ENCODE data around the gene ZNF717. TPM values are rescaled to one million over a fixed set of nuclear protein-coding genes. Genes with fewer than 3 reads are reported as not detected.

ZNF717 gene
- total RNA-seq, 1 experiment from 2014 or later = 13.0 TPM

DNA sequence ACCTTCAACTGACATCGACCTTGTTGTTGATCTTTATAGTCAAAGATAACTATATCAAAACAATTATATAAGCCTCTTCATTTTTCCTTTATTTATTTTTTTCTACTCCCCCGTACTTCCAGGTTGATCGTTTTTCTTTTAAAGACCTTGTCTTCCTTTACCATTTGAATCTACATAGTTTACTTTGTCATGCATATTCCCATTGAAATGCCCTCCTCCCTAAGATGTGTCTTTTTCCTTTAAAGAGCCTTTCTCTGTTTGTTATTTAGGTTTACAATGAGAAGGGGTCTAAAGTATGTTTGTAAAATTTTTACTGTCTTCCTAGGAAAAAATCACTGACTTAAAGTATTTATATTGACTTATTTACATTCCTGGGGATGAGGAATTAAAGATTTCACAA lies 29.4 kb upstream of the ZNF717 start:
- no peak overlapping the region for H3K4ac ChIP-seq (ENCODE audit: low read depth, low read length)
- Mint-ChIP-seq H3K27ac (peak overlapping the region in 2 of 3 experiments; percentile 0 to 48; a peak in 3 of 7 replicates), H3K9me3 (peaks cover 9 to 12% of the 10 kb centered on the region in 2 experiments), H3K27me3 (ENCODE audit: low read depth) (peaks cover 5% of the 10 kb centered on the region), H3K36me3 (ENCODE audit: insufficient read depth in 1 of 3, low read depth in 3 of 3) (peaks cover 2 to 6% (median 5%) of the 10 kb centered on the region in 3 experiments; a peak in 6 of 7 replicates), H3K4me1 (peaks cover 57 to 60% of the 10 kb centered on the region in 2 experiments), H3K4me3 (no peak overlapping the region)
- H3K23me2 ChIP-seq (ENCODE audit: insufficient read length, low read depth, low read length, poor library complexity, severe bottlenecking) = no peaks in the 10 kb centered on the region
- no peak overlapping the region for H3K27ac ChIP-seq (ENCODE audit: insufficient read length, low read depth, low read length)
- H3K9me3 ChIP-seq (ENCODE audit: control insufficient read depth, low read depth, low read length) = no peaks in the 10 kb centered on the region
- no peak for DNase-seq
- no peak overlapping the region for H3K14ac ChIP-seq (ENCODE audit: insufficient read depth, low read length)
- H3K9ac ChIP-seq (ENCODE audit: extremely low read depth, insufficient read length, low read length) = no peak overlapping the region
- no peak overlapping the region for H2AFZ ChIP-seq (ENCODE audit: low read length)
- H2BK15ac ChIP-seq (ENCODE audit: low read depth, low read length) = no peak overlapping the region
- no peak overlapping the region for H3K56ac ChIP-seq (ENCODE audit: insufficient read length, low read depth, low read length)
- no peak overlapping the region for H3K18ac ChIP-seq (ENCODE audit: insufficient read length, low read depth, low read length)
- no peak overlapping the region for H2AK5ac ChIP-seq (ENCODE audit: insufficient read length, low read length)
- H4K8ac ChIP-seq (replicated peaks; ENCODE audit: insufficient read length, low read depth, low read length) = no peak overlapping the region
- no peaks in the 10 kb centered on the region for H3K79me1 ChIP-seq (ENCODE audit: insufficient read depth, low read depth, low read length, poor library complexity, severe bottlenecking)
- no peak overlapping the region for H3K4me2 ChIP-seq (ENCODE audit: insufficient read depth, insufficient read length, low read length)
- H3K4me1 ChIP-seq (ENCODE audit: insufficient read depth, low read length) = peaks cover 2% of the 10 kb centered on the region; the same call in 1 of the 2 replicates
- H4K20me1 ChIP-seq (ENCODE audit: control insufficient read depth, insufficient read depth, insufficient read length) = no peaks in the 10 kb centered on the region
- no peaks in the 10 kb centered on the region for H3K79me2 ChIP-seq (ENCODE audit: insufficient read depth, low read length)
- no peak overlapping the region for H4K91ac ChIP-seq (ENCODE audit: insufficient read length, low read depth, low read length)
- no peak overlapping the region for H3T11ph ChIP-seq (ENCODE audit: low read length)
- no peak overlapping the region for H2BK20ac ChIP-seq (ENCODE audit: low read depth, low read length, poor library complexity, severe bottlenecking)
- no peak overlapping the region for H2BK5ac ChIP-seq (ENCODE audit: insufficient read length, low read length)
- H3K27me3 ChIP-seq (ENCODE audit: insufficient read depth, low read length) = no peaks in the 10 kb centered on the region
- H2BK120ac ChIP-seq (ENCODE audit: low read depth, low read length, poor library complexity, severe bottlenecking) = no peak overlapping the region
- no peak overlapping the region for H4K5ac ChIP-seq (ENCODE audit: insufficient read length, low read depth, low read length)
- H2BK12ac ChIP-seq (ENCODE audit: insufficient read length, low read depth, low read length) = no peak overlapping the region
- WGBS (ENCODE audit: extremely low coverage, insufficient read length, low lambda C conversion rate) = no CpG with 5 or more reads among the region's 3 CpGs
- TF ChIP-seq, protein P1, sequence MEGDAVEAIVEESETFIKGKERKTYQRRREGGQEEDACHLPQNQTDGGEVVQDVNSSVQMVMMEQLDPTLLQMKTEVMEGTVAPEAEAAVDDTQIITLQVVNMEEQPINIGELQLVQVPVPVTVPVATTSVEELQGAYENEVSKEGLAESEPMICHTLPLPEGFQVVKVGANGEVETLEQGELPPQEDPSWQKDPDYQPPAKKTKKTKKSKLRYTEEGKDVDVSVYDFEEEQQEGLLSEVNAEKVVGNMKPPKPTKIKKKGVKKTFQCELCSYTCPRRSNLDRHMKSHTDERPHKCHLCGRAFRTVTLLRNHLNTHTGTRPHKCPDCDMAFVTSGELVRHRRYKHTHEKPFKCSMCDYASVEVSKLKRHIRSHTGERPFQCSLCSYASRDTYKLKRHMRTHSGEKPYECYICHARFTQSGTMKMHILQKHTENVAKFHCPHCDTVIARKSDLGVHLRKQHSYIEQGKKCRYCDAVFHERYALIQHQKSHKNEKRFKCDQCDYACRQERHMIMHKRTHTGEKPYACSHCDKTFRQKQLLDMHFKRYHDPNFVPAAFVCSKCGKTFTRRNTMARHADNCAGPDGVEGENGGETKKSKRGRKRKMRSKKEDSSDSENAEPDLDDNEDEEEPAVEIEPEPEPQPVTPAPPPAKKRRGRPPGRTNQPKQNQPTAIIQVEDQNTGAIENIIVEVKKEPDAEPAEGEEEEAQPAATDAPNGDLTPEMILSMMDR (conservative IDR thresholded peaks at IDR 0.05) = no peak
- H3K23ac ChIP-seq (ENCODE audit: insufficient read length, low read depth, low read length) = no peak overlapping the region

Measured in H9 (cell line).